Neural cell (in vitro differentiated cells): ENCODE results near the gene AKT3. TPM values are rescaled to one million over a fixed set of nuclear protein-coding genes. Genes with fewer than 3 reads are reported as not detected.

Source experiments
- H2AFZ ChIP-seq: fragments of 200-600, 300-800 bp; sonication (generic), shearing (Covaris generic); 2 replicates; pipeline ENCODE4 v1.6.0; 2014; ENCODE audit warnings: low read depth, mild to moderate bottlenecking, antibody characterized with exemption, low read length, moderate library complexity
- H3F3A ChIP-seq: fragments of 200-600 bp; shearing (Covaris generic); 2 replicates; pipeline ENCODE4 v1.6.1; 2016; ENCODE audit warnings: mild to moderate bottlenecking, moderate library complexity, mixed read lengths, antibody characterized with exemption, low read length; ENCODE audit not compliant: insufficient read depth, poor library complexity, severe bottlenecking
- H3K27ac ChIP-seq: fragments of 200-600, 300-800 bp; sonication (generic), shearing (Covaris generic); 2 replicates; pipeline ENCODE4 v1.5.1; 2014; ENCODE audit warnings: mild to moderate bottlenecking, low read length, moderate library complexity
- H3K27me3 ChIP-seq: fragments of 300-800, 200-600 bp; sonication (generic), shearing (Covaris generic); 2 replicates; pipeline ENCODE4 v1.6.0; 2014; ENCODE audit warnings: mild to moderate bottlenecking, low read depth, low read length, moderate library complexity; ENCODE audit not compliant: insufficient read depth
- H3K36me3 ChIP-seq: fragments of 300-800, 200-600 bp; sonication (generic), shearing (Covaris generic); 2 replicates; pipeline ENCODE4 v1.5.1; 2014; ENCODE audit warnings: mild to moderate bottlenecking, antibody characterized with exemption, low read length, moderate library complexity; ENCODE audit not compliant: insufficient read depth
- H3K4me2 ChIP-seq: fragments of 300-800, 200-600 bp; sonication (generic), shearing (Covaris generic); 2 replicates; pipeline ENCODE4 v1.6.0; 2014; ENCODE audit warnings: mild to moderate bottlenecking, low read length
- H3K4me3 ChIP-seq: fragments of 300-800, 200-600 bp; sonication (generic), shearing (Covaris generic); 2 replicates; pipeline ENCODE4 v1.5.1; 2014; ENCODE audit warnings: mild to moderate bottlenecking, low read length, moderate library complexity
- H3K79me2 ChIP-seq: fragments of 200-600 bp; shearing (Covaris generic); replicated peaks from 2 replicates; pipeline ENCODE4 v1.6.0; 2014; ENCODE audit warnings: mild to moderate bottlenecking, low read length, moderate library complexity; ENCODE audit not compliant: insufficient read depth
- H3K9ac ChIP-seq: fragments of 300-800, 200-600 bp; sonication (generic), shearing (Covaris generic); 2 replicates; pipeline ENCODE4 v1.6.1; 2016; ENCODE audit warnings: mild to moderate bottlenecking, low read length, mixed read lengths
- H3K9me2 ChIP-seq: fragments of 200-600 bp; shearing (Covaris generic); 2 replicates; pipeline ENCODE4 v1.6.1; 2016; ENCODE audit warnings: mild to moderate bottlenecking, low read length, mixed read lengths; ENCODE audit not compliant: insufficient read depth
- H3K9me3 ChIP-seq: fragments of 200-600, 300-800 bp; sonication (generic), shearing (Covaris generic); 2 replicates; pipeline ENCODE4 v1.6.1; 2016; ENCODE audit warnings: mild to moderate bottlenecking, mixed run types, low read length, moderate library complexity, mixed read lengths
- H4K20me1 ChIP-seq: fragments of 200-600 bp; shearing (Covaris generic); 2 replicates; pipeline ENCODE4 v1.6.1; 2016; ENCODE audit warnings: mild to moderate bottlenecking, mixed run types; ENCODE audit not compliant: insufficient read depth
- CTCF ChIP-seq: fragments of 450-650 bp; IDR thresholded peaks from 2 replicates; pipeline ENCODE4 v1.5.1; 2014; ENCODE audit warnings: antibody characterized with exemption, mild to moderate bottlenecking, moderate library complexity; ENCODE audit not compliant: poor library complexity, severe bottlenecking
- EP300 ChIP-seq: fragments of 450-650 bp; conservative IDR thresholded peaks from 2 replicates; pipeline ENCODE4 v1.6.1; 2014; ENCODE audit warnings: antibody characterized with exemption, mild to moderate bottlenecking, moderate library complexity; ENCODE audit not compliant: poor library complexity, severe bottlenecking
- EZH2 ChIP-seq: fragments of 200-600, 300-800 bp; shearing (Covaris generic), sonication (generic); IDR thresholded peaks from 2 replicates; pipeline ENCODE4 v1.6.1; 2014; ENCODE audit warnings: antibody characterized with exemption, low read length, borderline replicate concordance, mild to moderate bottlenecking; ENCODE audit not compliant: insufficient read depth, poor library complexity, severe bottlenecking
- MXI1 ChIP-seq: fragments of 450-650 bp; conservative IDR thresholded peaks from 2 replicates; pipeline ENCODE4 v1.6.1; 2014; ENCODE audit warnings: antibody characterized with exemption, mild to moderate bottlenecking; ENCODE audit not compliant: poor library complexity, severe bottlenecking
- POLR2AphosphoS5 ChIP-seq: IDR thresholded peaks from 2 replicates; pipeline ENCODE4 v1.6.1; 2012
- RAD21 ChIP-seq: fragments of 450-650 bp; conservative IDR thresholded peaks from 2 replicates; pipeline ENCODE4 v1.6.1; 2014; ENCODE audit warnings: antibody characterized with exemption, mild to moderate bottlenecking, moderate library complexity
- REST ChIP-seq: IDR thresholded peaks from 2 replicates; pipeline ENCODE4 v1.6.1; 2012; ENCODE audit warnings: borderline replicate concordance
- SMC3 ChIP-seq: fragments of 450-650 bp; conservative IDR thresholded peaks from 2 replicates; pipeline ENCODE4 v1.6.1; 2014; ENCODE audit warnings: antibody characterized with exemption, mild to moderate bottlenecking, moderate library complexity; ENCODE audit not compliant: poor library complexity
- TAF1 ChIP-seq: IDR thresholded peaks from 2 replicates; pipeline ENCODE4 v1.6.1; 2012; ENCODE audit warnings: low read depth
- polyA plus RNA-seq: library from polyadenylated mRNA; depleted of rRNA; stranded (reverse); fragments of >200 nt; gene quantifications from 2 replicates; pipeline ENCODE4 v1.2.3, GENCODE V29; 2014

Gene AKT3
- polyA plus RNA-seq, 1 donor from 2014 or later = 46.0 TPM

- no peak for TF ChIP-seq POLR2AphosphoS5
- TF ChIP-seq EP300 = no peak
- TF ChIP-seq EZH2 = no peak
- TF ChIP-seq TAF1 = no peak
- TF ChIP-seq MXI1 = no peak
- TF ChIP-seq SMC3 = no peak
- no peak for TF ChIP-seq REST
- no peak for TF ChIP-seq RAD21
- TF ChIP-seq CTCF = no peak
- Histone ChIP-seq H3K27me3 (no peaks in the 10 kb centered on the region), H3K27ac (no peak overlapping the region), H3K9me2 (no peaks in the 10 kb centered on the region), H3K36me3 (peaks cover 6% of the 10 kb centered on the region), H3K79me2 (no peaks in the 10 kb centered on the region), H3K9me3 (no peaks in the 10 kb centered on the region), H3K9ac (no peak overlapping the region), H2AFZ (no peak overlapping the region), H4K20me1 (no peaks in the 10 kb centered on the region), H3K4me2 (no peak overlapping the region), H3F3A (no peaks in the 10 kb centered on the region), H3K4me3 (no peak overlapping the region)
Measured at GRCh38 chr1:243523766-243524165, 326.3 kb downstream of the AKT3 start.

GRCh38 chr1:243520831-243521230 lies 329.2 kb downstream of the AKT3 start:
- Histone ChIP-seq H2AFZ (no peak overlapping the region), H4K20me1 (no peaks in the 10 kb centered on the region), H3K36me3 (peaks cover 6% of the 10 kb centered on the region), H3K9ac (no peak overlapping the region), H3K9me3 (no peaks in the 10 kb centered on the region), H3K27ac (no peak overlapping the region), H3K9me2 (no peaks in the 10 kb centered on the region), H3K79me2 (no peaks in the 10 kb centered on the region), H3K27me3 (no peaks in the 10 kb centered on the region), H3F3A (no peaks in the 10 kb centered on the region), H3K4me2 (no peak overlapping the region), H3K4me3 (no peak overlapping the region)
- TF ChIP-seq EP300 = no peak
- TF ChIP-seq EZH2 = no peak
- no peak for TF ChIP-seq MXI1
- no peak for TF ChIP-seq REST
- TF ChIP-seq RAD21 = no peak
- no peak for TF ChIP-seq TAF1
